GM15510 (cell line): ENCODE data around the gene TCL1A.

Experiments
- POLR2A ChIP-seq: IDR thresholded peaks from 3 replicates; pipeline ENCODE4 v1.6.1; 2011; ENCODE audit warnings: borderline replicate concordance; ENCODE audit not compliant: insufficient read length; ENCODE audit errors: extremely low read depth

TCL1A gene

DNA sequence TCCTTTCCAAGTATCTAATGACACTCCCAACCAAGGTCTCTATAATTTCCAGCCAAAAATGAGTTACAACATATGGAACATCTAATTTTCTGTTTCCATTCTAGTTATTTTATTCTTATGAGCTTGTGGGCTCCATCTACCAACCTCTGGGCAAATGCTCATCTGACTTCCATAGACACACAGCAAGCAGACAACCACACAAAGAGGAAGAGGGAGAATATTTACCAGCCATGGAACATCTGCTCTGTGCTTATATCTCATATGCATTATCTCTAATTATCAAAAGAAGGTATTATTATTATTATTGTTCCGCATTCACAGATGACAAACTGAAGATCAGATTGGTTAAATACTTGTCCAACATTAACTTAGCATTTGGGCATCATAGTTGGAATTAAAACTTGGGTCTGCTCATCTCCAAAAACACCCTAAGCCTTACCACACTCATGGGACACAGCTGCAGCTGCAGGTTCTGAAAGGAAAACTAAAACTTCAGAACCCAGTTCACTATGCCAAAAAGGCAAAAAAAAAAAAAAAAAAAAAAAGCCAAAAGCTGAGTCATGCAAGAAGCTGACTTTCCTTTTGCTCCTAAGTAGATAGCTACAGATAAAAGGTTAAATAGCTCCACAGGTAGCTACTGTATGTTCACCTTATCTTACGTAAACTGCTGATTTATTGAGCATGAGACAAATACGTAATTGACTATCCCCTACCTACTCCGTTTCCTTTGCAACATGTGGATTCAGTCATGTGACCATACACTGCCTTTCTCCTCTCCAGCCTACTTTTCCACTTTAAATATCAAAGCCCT lies 51.3 kb downstream of the TCL1A start:
- no peak for TF ChIP-seq POLR2A

DNA sequence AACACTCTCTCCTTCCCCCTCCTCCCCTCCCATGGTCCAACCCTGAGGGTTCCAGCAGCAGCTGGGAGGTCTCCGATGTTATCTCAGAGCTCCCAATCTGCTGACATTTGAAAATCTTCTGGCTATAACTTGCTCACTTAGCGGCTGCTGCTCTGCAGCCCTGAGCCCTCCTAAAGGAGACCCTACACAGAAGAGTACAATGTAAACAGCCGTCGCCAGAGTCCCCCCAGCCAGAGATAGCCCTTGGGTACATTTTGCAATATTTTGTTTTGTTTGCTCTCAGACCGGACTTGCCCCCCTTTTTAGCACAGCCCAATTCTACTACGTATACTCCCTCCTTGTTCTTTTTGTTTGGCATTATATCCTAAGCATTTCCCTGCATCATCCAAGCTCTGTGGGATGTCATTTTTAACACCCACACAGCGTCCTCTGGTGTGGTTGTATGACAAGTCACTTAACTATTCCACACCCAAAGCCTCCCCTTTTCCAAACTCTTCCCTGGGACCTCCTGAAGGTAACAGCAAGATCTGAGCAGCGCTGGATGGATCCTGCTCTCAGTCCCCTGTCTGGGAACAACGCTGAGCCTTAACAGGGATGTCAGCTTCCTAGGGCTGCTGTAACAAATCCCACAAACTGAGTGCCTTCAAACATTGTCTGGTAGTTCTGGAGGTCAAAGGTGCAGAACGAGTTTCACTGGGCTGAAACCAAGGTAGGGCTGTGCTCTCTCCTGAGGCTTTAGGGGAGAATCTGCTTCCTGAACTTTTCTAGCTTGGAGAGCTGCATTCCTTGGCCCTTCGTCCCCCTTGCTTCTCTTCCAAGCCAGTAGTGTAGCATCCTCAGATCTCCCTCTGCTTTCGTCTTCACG lies 53.0 kb downstream of the TCL1A start:
- TF ChIP-seq POLR2A, result no peak

DNA sequence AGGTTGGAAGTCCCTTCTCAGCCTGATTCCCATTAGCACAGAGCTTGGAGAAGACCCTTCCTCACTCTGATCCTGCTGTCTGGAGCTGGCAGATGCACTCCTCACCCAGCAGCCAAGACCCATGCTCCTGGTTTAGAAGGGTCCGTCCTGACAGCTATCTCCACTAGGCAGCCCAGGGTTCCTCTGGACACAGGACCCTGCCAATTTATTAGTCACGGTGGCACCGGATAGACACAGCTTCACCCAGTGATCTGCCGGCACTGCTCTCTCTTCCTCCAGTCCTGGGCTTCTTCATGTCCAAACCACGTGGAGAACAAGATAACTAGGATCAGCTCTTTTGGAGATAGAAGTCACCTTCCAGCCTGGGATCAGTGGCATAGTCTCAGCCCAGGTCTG lies 53.9 kb downstream of the TCL1A start:
- no peak for TF ChIP-seq POLR2A
